SK-N-DZ (cell line): ENCODE results near the gene NEGR1.
A peak's percentile ranks its signal among the peaks of the same experiment; 100 is the strongest.
"Not testable (repeated sequence)": the region's sequence is repeated elsewhere in the genome, so short reads cannot be mapped to it uniquely, and the experiment has no call there.

ENCODE experiments used
- DNase-seq: peaks from one replicate; pipeline ENCODE4 v3.0.0-alpha.2; 2015; ENCODE audit warnings: low spot score

Gene NEGR1

GRCh38 chr1:71948561-71948960 is 333.8 kb downstream of the NEGR1 start:
- DNase-seq = no peak

- peak; percentile 5 for DNase-seq
Observed at GRCh38 chr1:71944006-71944405, 338.3 kb downstream of the NEGR1 start.

GRCh38 chr1:71940261-71940660 is 342.1 kb downstream of the NEGR1 start:
- DNase-seq = no peak

GRCh38 chr1:71930511-71930910 is 351.8 kb downstream of the NEGR1 start:
- no peak for DNase-seq

- DNase-seq = no peak
Observed at GRCh38 chr1:71921935-71922559, 360.3 kb downstream of the NEGR1 start.

- DNase-seq = no peak
Observed at GRCh38 chr1:71921204-71921603, 361.1 kb downstream of the NEGR1 start.

- no peak for DNase-seq
Observed at GRCh38 chr1:71920556-71920955, 361.8 kb downstream of the NEGR1 start.

- no peak for DNase-seq
Observed at GRCh38 chr1:71919811-71920509, 362.4 kb downstream of the NEGR1 start.

GRCh38 chr1:71918630-71919029 is 363.7 kb downstream of the NEGR1 start:
- no peak for DNase-seq

GRCh38 chr1:71916894-71917293 is 365.4 kb downstream of the NEGR1 start:
- DNase-seq = no peak

- no peak for DNase-seq
Observed at GRCh38 chr1:71914626-71915025, 367.7 kb downstream of the NEGR1 start.

- no peak for DNase-seq
Observed at GRCh38 chr1:71908871-71909390, 373.4 kb downstream of the NEGR1 start.

GRCh38 chr1:71908303-71908702 is 374.0 kb downstream of the NEGR1 start:
- DNase-seq = no peak

- no peak for DNase-seq
Observed at GRCh38 chr1:71899881-71900280, 382.5 kb downstream of the NEGR1 start.

- DNase-seq = not testable (repeated sequence)
Observed at GRCh38 chr1:71888166-71888565, 394.2 kb downstream of the NEGR1 start.

- DNase-seq = peak; percentile 5
Observed at GRCh38 chr1:71885171-71885570, 397.2 kb downstream of the NEGR1 start.

GRCh38 chr1:71882637-71883036 is 399.7 kb downstream of the NEGR1 start:
- no peak for DNase-seq

- DNase-seq = no peak
Observed at GRCh38 chr1:71882226-71882625, 400.1 kb downstream of the NEGR1 start.

GRCh38 chr1:71881611-71882010 is 400.7 kb downstream of the NEGR1 start:
- DNase-seq = no peak

- no peak for DNase-seq
Observed at GRCh38 chr1:71869326-71869725, 413.0 kb downstream of the NEGR1 start.

GRCh38 chr1:71862756-71863155 is 419.6 kb downstream of the NEGR1 start:
- DNase-seq = no peak

- no peak for DNase-seq
Observed at GRCh38 chr1:71861022-71861421, 421.3 kb downstream of the NEGR1 start.

GRCh38 chr1:71859806-71860205 is 422.5 kb downstream of the NEGR1 start:
- DNase-seq = no peak
